Liver (tissue), 3 donors: ENCODE measurements around the gene PLSCR3.

Experiments used
- ATF3 ChIP-seq: IDR thresholded peaks from 2 replicates; pipeline ENCODE4 v1.6.1; 2016; ENCODE audit warnings: antibody characterized with exemption
- CTCF ChIP-seq: fragments of 150-350 bp; IDR thresholded peaks from 2 replicates; pipeline ENCODE4 v1.5.1; 2017; ENCODE audit warnings: improper control_type of control experiment, low read depth, low read length; ENCODE audit not compliant: missing input control
- EGR1 ChIP-seq, 2 donors: IDR thresholded peaks; 2 replicates each; pipeline ENCODE4 v1.6.1; 2016 to 2018; ENCODE audit warnings: antibody characterized with exemption in 2 of 2, low read depth in 2 of 2
- GABPA ChIP-seq, 2 donors: IDR thresholded peaks in 1 of 2; conservative IDR thresholded peaks in 1 of 2; 2 replicates each; pipeline ENCODE4 v1.6.1; 2016; ENCODE audit warnings: antibody characterized with exemption in 2 of 2, mild to moderate bottlenecking in 1 of 2, moderate library complexity in 1 of 2
- HNF4G ChIP-seq: IDR thresholded peaks from 2 replicates; pipeline ENCODE4 v1.6.1; 2016; ENCODE audit warnings: antibody characterized with exemption
- MAX ChIP-seq: IDR thresholded peaks from 2 replicates; pipeline ENCODE4 v1.6.1; 2016; ENCODE audit warnings: antibody characterized with exemption
- RAD21 ChIP-seq, 2 donors: IDR thresholded peaks; 2 replicates each; pipeline ENCODE4 v1.6.1; 2016; ENCODE audit warnings: antibody characterized with exemption in 2 of 2, mild to moderate bottlenecking in 2 of 2
- REST ChIP-seq: IDR thresholded peaks from 2 replicates; pipeline ENCODE4 v1.6.1; 2016; ENCODE audit warnings: antibody characterized with exemption, mild to moderate bottlenecking
- SP1 ChIP-seq: IDR thresholded peaks from 2 replicates; pipeline ENCODE4 v1.6.1; 2018; ENCODE audit warnings: antibody characterized with exemption, mild to moderate bottlenecking
- TAF1 ChIP-seq: conservative IDR thresholded peaks from 2 replicates; pipeline ENCODE4 v1.6.1; 2016; ENCODE audit warnings: antibody characterized with exemption, mild to moderate bottlenecking
- YY1 ChIP-seq: IDR thresholded peaks from 2 replicates; pipeline ENCODE4 v1.6.1; 2016; ENCODE audit warnings: antibody characterized with exemption, mild to moderate bottlenecking
- ZBTB33 ChIP-seq: IDR thresholded peaks from 2 replicates; pipeline ENCODE4 v1.6.1; 2016; ENCODE audit warnings: antibody characterized with exemption
- donor health status: healthy.
- donor health status: healthy.

GRCh38 chr17:7383371-7383741, 11.0 kb downstream of the PLSCR3 start:
- TF ChIP-seq CTCF (no peak), RAD21 (IDR thresholded peaks at IDR 0.05) (no peak), HNF4G (no peak), EGR1 (IDR thresholded peaks at IDR 0.05; ENCODE audit: low read depth in 2 of 2) (no peak), REST (no peak), MAX (no peak), ZBTB33 (no peak), ATF3 (no peak), YY1 (no peak), GABPA (IDR thresholded peaks at IDR 0.05 in 1 of 2, conservative IDR thresholded peaks at IDR 0.05 in 1 of 2) (no peak), SP1 (no peak), TAF1 (no peak)
